HepG2 (cell line): ENCODE results near the gene APOC3. TPM values are rescaled to one million over a fixed set of nuclear protein-coding genes. Genes with fewer than 3 reads are reported as not detected.

Experiments
- ATAC-seq: fragments of 200-7000 bp; cut with Tn5 transposase; 3 replicates; pipeline ENCODE4 v1.9.1; 2020; ENCODE audit warnings: mild to moderate bottlenecking, moderate library complexity
- BruUV-seq: library from RNA; stranded (reverse); fragments of 400-500 nt; replicated peaks from 2 replicates; lab custom pipeline; 2021; lab: Mats Ljungman, UMichigan
- CTCF ChIA-PET: fragments of 300-600 bp; formaldehyde crosslinking; extraction: SDS; loops from one replicate; lab custom pipeline; 2021; ENCODE audit warnings: low total read pairs, inconsistent platforms, low intra/inter-chr PET ratio; lab: Yijun Ruan, JAX
- POLR2A ChIA-PET: fragments of 350-600 bp; sonication (Branson Sonifier 250); formaldehyde crosslinking; loops from one replicate; lab custom pipeline; 2020; ENCODE audit warnings: antibody characterized with exemption, inconsistent platforms; lab: Yijun Ruan, JAX
- DNase-seq: peaks from one replicate; pipeline ENCODE4 v3.0.0-alpha.2; 2015; ENCODE audit warnings: low spot score
- FAIRE-seq: peaks from 3 replicates; lab custom pipeline; 2011; peaks lifted over from hg19 to GRCh38; lab: Jason Lieb, UNC
- H2AFZ ChIP-seq: one replicate; pipeline ENCODE4 v1.6.1; 2011; ENCODE audit warnings: low read length, inconsistent platforms
- H3K27ac ChIP-seq: fragments of 300-600 bp; 3 replicates; pipeline ENCODE4 v1.8.0; 2011; ENCODE audit warnings: mixed run types, mild to moderate bottlenecking, mixed read lengths, low read length, inconsistent platforms; ENCODE audit not compliant: insufficient read depth; ENCODE audit errors: extremely low read length
- H3K27me3 ChIP-seq, 2 experiments: fragments of 200-600 bp in 1 of 2; 2 replicates in 1 of 2; 3 replicates in 1 of 2; pipeline versions ENCODE4 v1.6.0 to v1.8.0; 2011; ENCODE audit warnings: low read length in 2 of 2, mild to moderate bottlenecking in 2 of 2, moderate library complexity in 2 of 2, inconsistent platforms in 1 of 2; ENCODE audit not compliant: insufficient read depth in 2 of 2, control insufficient read depth in 1 of 2
- H3K36me3 ChIP-seq, 2 experiments: fragments of 200-600 bp in 1 of 2; replicated peaks in 1 of 2; 2 replicates in 1 of 2; 3 replicates in 1 of 2; pipeline versions ENCODE4 v1.5.1 to v1.8.0; 2011; ENCODE audit warnings: low read length in 2 of 2, inconsistent platforms in 1 of 2; ENCODE audit not compliant: insufficient read depth in 2 of 2, control insufficient read depth in 1 of 2
- H3K4me1 ChIP-seq: 2 replicates; pipeline ENCODE4 v1.5.1; 2012; ENCODE audit warnings: low read length, inconsistent platforms; ENCODE audit not compliant: insufficient read depth
- H3K4me2 ChIP-seq: 2 replicates; pipeline ENCODE4 v1.6.0; 2011; ENCODE audit warnings: low read depth, low read length, inconsistent platforms
- H3K4me3 ChIP-seq, 3 experiments: fragments of 200-600 bp in 1 of 3; sonication (generic), shearing (Covaris generic) in 1 of 3; replicated peaks in 1 of 3; 2 replicates each; pipeline ENCODE4 v1.5.1; 2011 to 2016; ENCODE audit warnings: low read length in 3 of 3, inconsistent platforms in 2 of 3, low read depth in 2 of 3, mild to moderate bottlenecking in 2 of 3, control low read depth in 1 of 3, mixed read lengths in 1 of 3; ENCODE audit not compliant: insufficient read depth in 1 of 3
- H3K79me2 ChIP-seq: one replicate; pipeline ENCODE4 v1.6.1; 2011; ENCODE audit warnings: low read length, inconsistent platforms; ENCODE audit not compliant: insufficient read depth
- H3K9ac ChIP-seq: 2 replicates; pipeline ENCODE4 v1.6.0; 2011; ENCODE audit warnings: mild to moderate bottlenecking, low read depth, low read length, inconsistent platforms; ENCODE audit not compliant: insufficient read depth
- H3K9me3 ChIP-seq: 2 replicates; pipeline ENCODE4 v1.5.1; 2012; ENCODE audit warnings: mild to moderate bottlenecking, low read length
- H4K20me1 ChIP-seq: 2 replicates; pipeline ENCODE4 v1.6.0; 2011; ENCODE audit warnings: inconsistent platforms, mild to moderate bottlenecking, low read length, moderate library complexity; ENCODE audit not compliant: insufficient read depth
- HOXA3 ChIP-seq: sonication (generic); formaldehyde crosslinking; IDR thresholded peaks from 2 replicates; pipeline ENCODE4 v1.5.0; 2020; ENCODE audit warnings: missing genetic modification reagents
- HOXA5 ChIP-seq: sonication (generic); formaldehyde crosslinking; IDR thresholded peaks from 2 replicates; pipeline ENCODE4 v1.4.0; 2020; ENCODE audit warnings: missing genetic modification reagents
- IKZF1 ChIP-seq: fragments of 450-650 bp; IDR thresholded peaks from 2 replicates; pipeline ENCODE4 v1.7.1; 2016
- POLR2AphosphoS2 ChIP-seq: IDR thresholded peaks from 2 replicates; pipeline ENCODE4 v1.6.1; 2011; ENCODE audit warnings: low read depth, low read length, improper control_type of control experiment
- RBM22 ChIP-seq: fragments of 200-400 bp; formaldehyde crosslinking; optimal IDR thresholded peaks from 2 replicates; pipeline ENCODE3; 2017; ENCODE audit warnings: mild to moderate bottlenecking, low read length, moderate library complexity
- REXO4 ChIP-seq: sonication (generic); formaldehyde crosslinking; IDR thresholded peaks from 2 replicates; pipeline ENCODE4 v1.8.0; 2022; ENCODE audit warnings: missing genetic modification reagents, mild to moderate bottlenecking, borderline replicate concordance
- SIX4 ChIP-seq: sonication (generic); formaldehyde crosslinking; IDR thresholded peaks from 2 replicates; pipeline ENCODE4 v1.4.0; 2020; ENCODE audit warnings: missing genetic modification reagents
- TCF7L2 ChIP-seq: IDR thresholded peaks from 2 replicates; pipeline ENCODE4 v1.6.1; 2011; ENCODE audit warnings: mild to moderate bottlenecking, low read depth, low read length, moderate library complexity
- TEAD2 ChIP-seq: sonication (generic); formaldehyde crosslinking; IDR thresholded peaks from 2 replicates; pipeline ENCODE4 v1.9.0; 2021; ENCODE audit warnings: missing genetic modification reagents
- ZC3H4 ChIP-seq: sonication (generic); formaldehyde crosslinking; IDR thresholded peaks from 2 replicates; pipeline ENCODE4 v1.4.0; 2020; ENCODE audit warnings: missing genetic modification reagents, borderline replicate concordance
- ZMYM2 ChIP-seq: sonication (generic); formaldehyde crosslinking; IDR thresholded peaks from 2 replicates; pipeline ENCODE4 v1.8.0; 2022; ENCODE audit warnings: mild to moderate bottlenecking, missing genetic modification reagents
- ZNF235 ChIP-seq: sonication (generic); formaldehyde crosslinking; IDR thresholded peaks from 2 replicates; pipeline ENCODE4 v1.8.1; 2023; ENCODE audit warnings: mild to moderate bottlenecking, missing genetic modification reagents, borderline replicate concordance
- ZNF331 ChIP-seq: sonication (generic); formaldehyde crosslinking; IDR thresholded peaks from 2 replicates; pipeline ENCODE4 v1.4.0; 2020; ENCODE audit warnings: missing genetic modification reagents
- ZNF496 ChIP-seq: sonication (generic); formaldehyde crosslinking; IDR thresholded peaks from 2 replicates; pipeline ENCODE4 v1.8.1; 2023; ENCODE audit warnings: mild to moderate bottlenecking, moderate library complexity, missing genetic modification reagents; ENCODE audit not compliant: insufficient replicate concordance
- ZNF547 ChIP-seq: sonication (generic); formaldehyde crosslinking; IDR thresholded peaks from 2 replicates; pipeline ENCODE4 v1.5.1; 2020; ENCODE audit warnings: mild to moderate bottlenecking, missing genetic modification reagents
- ZNF629 ChIP-seq: sonication (generic); formaldehyde crosslinking; conservative IDR thresholded peaks from 2 replicates; pipeline ENCODE4 v1.5.0; 2020; ENCODE audit warnings: missing genetic modification reagents
- ZSCAN12 ChIP-seq: sonication (generic); formaldehyde crosslinking; IDR thresholded peaks from 2 replicates; pipeline ENCODE4 v1.9.0; 2021; ENCODE audit warnings: mild to moderate bottlenecking, missing genetic modification reagents
- ZSCAN20 ChIP-seq: sonication (generic); formaldehyde crosslinking; IDR thresholded peaks from 2 replicates; pipeline ENCODE4 v1.4.0; 2020; ENCODE audit warnings: missing genetic modification reagents, mild to moderate bottlenecking, borderline replicate concordance
- WGBS: methylation state at CpG from one replicate; pipeline ENCODE4 v1.1.6; 2017; ENCODE audit warnings: low lambda C conversion rate; 5-methylcytosine and 5-hydroxymethylcytosine counted together
- in situ Hi-C: cut with HindIII; loops from 2 replicates; pipeline ENCODE4 v1.10.0; 2017; ENCODE audit warnings: low pct_unique_long_range_greater_than_20kb; ENCODE audit not compliant: extremely low pct_ligation_motif_present
- intact Hi-C: fragments of 100-400 bp; cut with micrococcal nuclease; formaldehyde crosslinking; loops from one replicate; pipeline ENCODE4 v1.10.0; 2022; ENCODE audit not compliant: unreplicated experiment
- polyA plus RNA-seq, 8 experiments: library from polyadenylated mRNA; depleted of rRNA in 3 of 8; stranded (reverse) in 7 of 8; unstranded in 1 of 8; fragments of >200 nt; fragmentation: Illumina TruSeq in 4 of 8; extraction: Trizol in 4 of 8; gene quantifications; 2 replicates each; pipeline versions ENCODE4 v1.2.1 to v1.2.3, GENCODE V29; 2011 to 2016; ENCODE audit warnings: low read depth in 4 of 8, missing spikeins in 1 of 8, mixed read lengths in 1 of 8; ENCODE audit not compliant: insufficient read depth in 1 of 8
- total RNA-seq, 5 experiments: library from RNA; depleted of rRNA; stranded (reverse); fragments of >200 nt; fragmentation: Illumina TruSeq; extraction: Trizol; gene quantifications; 2 replicates each; pipeline ENCODE4 v1.2.3, GENCODE V29; 2016; ENCODE audit warnings: low read depth in 1 of 5
- TF ChIP-seq, protein P1 (sequence below): sonication (generic); formaldehyde crosslinking; conservative IDR thresholded peaks from 2 replicates; pipeline ENCODE4 v1.4.0; 2020; ENCODE audit warnings: missing genetic modification reagents

APOC3 gene
- total and polyA plus RNA-seq, 2 of the 13 experiments (the other 11 are each of a cell fraction or from before 2014, with no cell fraction given): 314 to 687 TPM

DNA sequence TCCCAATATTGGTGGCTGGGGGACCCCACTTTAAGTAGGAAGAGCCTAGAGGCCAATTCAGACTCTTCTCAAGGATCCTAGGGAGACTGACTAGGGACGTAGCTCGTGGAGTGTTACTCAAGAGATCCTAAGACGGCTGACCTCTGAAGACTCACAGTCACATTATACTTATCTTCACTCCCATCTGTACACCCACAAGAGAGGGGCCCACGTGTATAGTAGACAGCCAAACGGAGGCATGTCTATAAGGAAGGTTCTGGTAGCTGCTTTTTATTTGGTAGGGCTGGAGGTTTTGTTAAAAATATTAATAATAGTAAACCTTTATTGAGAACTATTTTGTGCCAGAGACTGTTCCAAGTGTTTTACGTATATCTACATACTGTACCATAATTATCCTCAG lies 30.6 kb downstream of the APOC3 start:
- peaks cover 17 to 65% of the 10 kb centered on the region in 2 experiments for H3K36me3 ChIP-seq
- H3K9me3 ChIP-seq: no peaks in the 10 kb centered on the region
- H3K4me3 ChIP-seq: no peak overlapping the region
- no peaks in the 10 kb centered on the region for H3K27me3 ChIP-seq
- no TSS peak for BruUV-seq
- no peak overlapping the region for H2AFZ ChIP-seq
- no peaks in the 10 kb centered on the region for H3K79me2 ChIP-seq
- 93% methylated on average over 6 of the region's 6 CpGs for WGBS
- intact Hi-C loops (no loop called here), in situ Hi-C loops (no loop called here)
- H3K4me1 ChIP-seq: no peaks in the 10 kb centered on the region
- no peak for FAIRE-seq
- no peak overlapping the region for H3K27ac ChIP-seq
- no peak overlapping the region for H3K9ac ChIP-seq
- ChIA-PET POLR2A (no interaction called here), CTCF (no interaction called here)
- no peak overlapping the region for H3K4me2 ChIP-seq
- no peak for ATAC-seq
- TF ChIP-seq IKZF1 (no peak), HOXA5 (CRISPR knock-in tag) (no peak), ZNF629 (no peak), ZNF496 (CRISPR knock-in tag) (no peak), ZSCAN12 (CRISPR knock-in tag) (no peak), RBM22 (no peak), ZNF235 (CRISPR knock-in tag) (no peak), TCF7L2 (no peak), POLR2AphosphoS2 (no peak)
- DNase-seq: no peak
- no peaks in the 10 kb centered on the region for H4K20me1 ChIP-seq

DNA sequence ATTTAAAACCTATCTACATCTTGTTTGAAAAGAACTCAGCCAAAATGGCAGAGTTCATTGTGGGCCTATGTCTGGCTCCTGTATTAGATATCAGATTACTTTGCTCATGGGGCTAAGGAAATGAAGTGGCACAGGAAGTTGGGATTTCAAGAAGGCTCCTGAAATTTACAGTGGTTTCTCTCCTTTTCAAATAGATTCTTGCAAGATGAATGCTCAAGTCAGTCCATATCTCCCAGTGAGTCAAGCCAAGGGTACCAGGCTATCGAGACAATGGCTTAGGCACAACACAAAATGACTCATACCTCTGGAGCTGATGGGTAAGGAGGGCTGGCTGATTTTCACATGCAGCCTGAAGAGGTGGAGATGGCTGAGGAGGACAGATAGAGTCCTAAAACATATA lies 31.8 kb downstream of the APOC3 start:
- Histone ChIP-seq H2AFZ (no peak overlapping the region), H3K27me3 (no peaks in the 10 kb centered on the region), H3K4me2 (no peak overlapping the region), H3K4me3 (no peak overlapping the region), H3K27ac (no peak overlapping the region), H4K20me1 (no peaks in the 10 kb centered on the region), H3K9me3 (no peaks in the 10 kb centered on the region), H3K4me1 (no peaks in the 10 kb centered on the region), H3K9ac (no peak overlapping the region), H3K36me3 (peaks cover 21 to 72% of the 10 kb centered on the region in 2 experiments), H3K79me2 (no peaks in the 10 kb centered on the region)
- no peak for ATAC-seq
- CTCF ChIA-PET: no interaction called here
- WGBS: 95% methylated on average over 1 of the region's 1 CpG
- no peak for FAIRE-seq
- intact Hi-C loops (no loop called here), in situ Hi-C loops (no loop called here)
- POLR2A ChIA-PET: no interaction called here
- BruUV-seq: no TSS peak
- DNase-seq: no peak
- TF ChIP-seq ZNF547 (CRISPR knock-in tag) (no peak), REXO4 (no peak), TEAD2 (CRISPR knock-in tag) (no peak), SIX4 (CRISPR knock-in tag) (no peak), ZMYM2 (no peak), ZNF331 (CRISPR knock-in tag) (no peak), ZC3H4 (no peak), ZSCAN20 (CRISPR knock-in tag) (no peak), HOXA3 (CRISPR knock-in tag) (no peak)
- TF ChIP-seq, protein P1, sequence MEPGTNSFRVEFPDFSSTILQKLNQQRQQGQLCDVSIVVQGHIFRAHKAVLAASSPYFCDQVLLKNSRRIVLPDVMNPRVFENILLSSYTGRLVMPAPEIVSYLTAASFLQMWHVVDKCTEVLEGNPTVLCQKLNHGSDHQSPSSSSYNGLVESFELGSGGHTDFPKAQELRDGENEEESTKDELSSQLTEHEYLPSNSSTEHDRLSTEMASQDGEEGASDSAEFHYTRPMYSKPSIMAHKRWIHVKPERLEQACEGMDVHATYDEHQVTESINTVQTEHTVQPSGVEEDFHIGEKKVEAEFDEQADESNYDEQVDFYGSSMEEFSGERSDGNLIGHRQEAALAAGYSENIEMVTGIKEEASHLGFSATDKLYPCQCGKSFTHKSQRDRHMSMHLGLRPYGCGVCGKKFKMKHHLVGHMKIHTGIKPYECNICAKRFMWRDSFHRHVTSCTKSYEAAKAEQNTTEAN (CRISPR knock-in tag): no peak
